ENCODE data around the gene GRIK3.

Gene GRIK3

DNA sequence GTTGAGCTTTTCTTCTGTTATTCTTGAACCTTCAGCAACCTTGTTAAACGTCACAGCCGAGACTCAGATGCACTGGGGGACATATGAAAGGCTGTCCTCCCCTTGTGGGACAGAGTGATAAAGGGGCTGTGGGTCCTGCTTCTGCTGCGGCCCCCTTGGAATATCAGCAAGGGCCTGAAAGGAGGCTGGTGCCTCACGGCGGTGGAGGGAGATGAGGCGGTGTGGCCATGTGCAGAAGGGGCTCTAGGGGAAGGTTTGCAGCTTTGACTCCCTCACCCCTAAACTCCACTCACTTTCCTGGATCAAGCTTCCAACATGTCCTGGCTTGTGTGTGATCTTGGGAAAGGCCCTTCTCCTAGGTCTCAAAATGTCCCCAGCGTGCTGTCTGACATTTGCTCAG, 280.9 kb downstream of the GRIK3 start:
- no peak for DNase-seq

DNA sequence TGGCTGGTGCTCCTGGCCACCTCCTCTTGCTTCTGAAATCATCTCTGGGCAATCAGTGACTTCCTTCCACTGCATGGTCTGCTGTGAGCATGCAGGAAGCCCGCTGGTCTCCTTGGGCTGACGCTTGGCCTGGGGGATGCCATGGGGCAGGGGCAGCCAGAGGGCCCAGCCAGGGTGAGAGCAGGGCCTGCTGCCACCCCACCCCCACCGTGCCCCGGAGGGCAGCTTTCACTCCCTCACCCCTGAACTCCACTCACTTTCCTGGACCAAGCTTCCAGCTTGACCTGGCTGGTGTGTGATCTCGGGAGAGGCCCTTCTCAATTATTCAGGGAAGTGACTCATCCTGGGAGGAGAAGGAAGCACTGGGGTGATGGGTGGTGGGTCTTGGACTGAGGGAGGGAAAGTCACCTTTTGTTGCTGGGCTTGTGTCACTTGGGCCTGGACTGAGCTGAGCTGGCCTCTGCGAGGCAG, 281.4 kb downstream of the GRIK3 start:
- no peak for DNase-seq

DNA sequence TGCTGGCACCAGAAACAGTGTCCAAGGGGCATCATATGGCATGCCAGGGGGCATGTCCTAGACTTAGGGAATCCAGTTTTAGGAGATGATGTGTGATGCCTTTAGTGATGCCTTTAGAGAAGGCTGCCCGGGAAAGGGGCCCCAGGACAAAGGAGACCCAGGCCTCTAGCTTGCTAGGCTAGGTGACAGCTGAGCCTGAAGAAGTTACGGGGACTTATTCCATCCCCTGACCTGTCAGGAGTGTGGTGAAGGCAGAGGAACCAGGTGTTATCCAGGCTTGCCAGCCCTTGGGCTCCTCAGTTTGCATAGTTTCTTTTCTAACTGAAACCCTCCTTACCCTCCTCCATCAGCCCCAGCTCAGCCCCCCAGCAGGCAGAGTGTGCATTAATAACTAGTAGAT, 281.9 kb downstream of the GRIK3 start:
- DNase-seq = no peak

DNA sequence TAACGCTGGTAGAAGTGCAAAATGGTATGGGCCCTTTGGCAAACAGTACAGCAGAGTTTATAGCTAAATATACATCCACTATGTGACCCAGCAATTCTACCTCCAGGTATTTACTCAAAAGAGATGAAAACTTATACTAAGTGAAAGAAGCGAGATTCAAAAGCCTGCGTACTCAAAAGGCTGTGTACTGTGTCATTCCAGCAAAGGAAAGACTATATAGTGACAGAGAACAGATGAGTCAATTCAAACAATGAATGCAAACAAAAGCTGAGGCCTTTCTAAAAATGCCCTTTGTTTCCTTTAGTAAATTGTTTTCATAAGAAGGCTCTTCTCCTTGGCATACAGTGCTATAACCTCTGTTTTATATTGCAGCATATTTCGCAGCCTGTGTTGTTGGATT, 282.8 kb downstream of the GRIK3 start:
- DNase-seq = no peak

DNA sequence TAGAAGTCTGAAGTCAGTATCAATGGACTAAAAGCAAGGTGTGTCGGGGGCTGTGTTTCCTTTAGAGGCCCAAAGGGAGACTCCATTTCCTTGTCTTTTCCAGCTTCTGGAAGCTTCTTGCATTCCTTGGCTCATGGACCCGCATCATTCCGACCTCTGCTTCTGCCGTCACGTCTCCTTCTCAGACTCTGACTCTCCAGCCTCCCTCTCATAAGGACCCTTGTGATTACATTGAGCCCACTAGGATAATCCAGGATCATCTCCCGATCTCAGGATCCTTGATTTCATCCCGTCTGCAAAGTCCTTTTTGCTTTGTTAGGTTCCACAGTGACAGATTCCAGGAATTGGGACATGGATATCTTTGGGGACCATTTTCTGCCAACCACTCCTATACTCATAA, 285.8 kb downstream of the GRIK3 start:
- DNase-seq = no peak
